GM19324 (cell line): ENCODE data around the gene COL9A3.

Experiments
- ATAC-seq: cut with Tn5 transposase; IDR thresholded peaks from one replicate; pipeline ENCODE4 v1.9.1; 2021; ENCODE audit warnings: mild to moderate bottlenecking, moderate library complexity; ENCODE audit not compliant: unreplicated experiment, low FRiP score

COL9A3 gene

DNA sequence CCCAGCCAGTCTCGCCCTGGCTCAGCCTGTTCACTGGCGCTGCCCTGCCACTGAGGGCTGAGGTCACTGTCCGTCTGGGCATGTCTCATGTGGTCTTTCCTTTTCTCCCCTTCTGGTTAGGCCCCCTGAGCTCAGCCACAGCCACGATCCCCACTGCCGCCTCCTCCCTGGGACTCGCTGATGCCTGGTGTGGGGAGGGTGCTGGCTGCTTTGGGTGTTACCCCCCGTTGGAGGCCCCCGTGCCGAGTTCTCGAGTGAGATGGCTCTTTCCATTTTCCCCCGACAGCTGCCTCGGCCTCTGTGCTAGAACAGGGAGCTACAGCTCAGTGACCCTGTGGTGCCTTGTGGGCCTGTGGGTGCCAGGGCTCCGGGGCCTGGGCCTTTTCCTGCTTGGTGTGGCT is 59.7 kb downstream of the COL9A3 start:
- no peak for ATAC-seq

- no peak for ATAC-seq
These were observed 60.3 kb downstream of the COL9A3 start for GRCh38 chr20:62876902-62877816.

- no peak for ATAC-seq
These were observed 61.6 kb downstream of the COL9A3 start for GRCh38 chr20:62878244-62879038.

GRCh38 chr20:62879275-62880146 is 62.7 kb downstream of the COL9A3 start:
- no peak for ATAC-seq

DNA sequence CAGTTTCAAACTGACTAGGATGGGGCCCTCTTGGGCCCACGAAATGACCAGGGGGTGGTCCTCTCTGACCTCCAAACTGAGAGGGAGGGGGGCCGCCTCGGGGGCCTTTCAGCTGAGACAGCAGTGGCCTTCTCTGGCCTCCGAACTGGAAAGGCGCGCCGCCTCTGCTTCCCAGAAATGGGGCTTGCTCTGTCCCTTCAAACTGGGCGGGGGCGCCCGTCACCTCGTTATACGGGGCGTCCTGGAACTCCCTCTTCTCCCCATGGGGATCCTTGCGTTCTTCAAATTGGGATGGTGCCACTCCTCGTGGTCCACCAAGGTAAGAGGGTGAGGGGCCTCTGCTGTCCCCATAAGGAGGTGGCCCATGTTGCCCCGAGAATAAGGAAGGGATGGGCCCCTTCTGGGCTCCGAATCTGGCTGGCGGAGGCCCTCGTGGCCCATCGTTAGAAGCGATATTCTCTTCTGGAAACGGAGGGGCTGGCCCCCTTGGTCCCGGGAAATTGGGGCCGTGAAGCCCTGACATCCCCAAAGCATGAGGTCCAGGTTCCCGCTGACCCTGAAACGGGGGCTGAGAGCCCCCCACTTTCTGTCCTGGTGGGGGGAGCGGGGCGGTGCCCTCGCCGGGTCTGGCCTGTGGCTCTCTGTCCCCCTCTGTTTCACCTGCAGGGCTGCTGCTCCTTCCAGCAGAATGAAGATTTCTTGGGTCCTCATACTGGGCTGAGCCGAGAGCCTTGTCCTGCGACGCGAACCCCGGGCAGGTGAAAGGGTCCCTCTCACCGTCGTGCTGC is 63.5 kb downstream of the COL9A3 start:
- no peak for ATAC-seq

DNA sequence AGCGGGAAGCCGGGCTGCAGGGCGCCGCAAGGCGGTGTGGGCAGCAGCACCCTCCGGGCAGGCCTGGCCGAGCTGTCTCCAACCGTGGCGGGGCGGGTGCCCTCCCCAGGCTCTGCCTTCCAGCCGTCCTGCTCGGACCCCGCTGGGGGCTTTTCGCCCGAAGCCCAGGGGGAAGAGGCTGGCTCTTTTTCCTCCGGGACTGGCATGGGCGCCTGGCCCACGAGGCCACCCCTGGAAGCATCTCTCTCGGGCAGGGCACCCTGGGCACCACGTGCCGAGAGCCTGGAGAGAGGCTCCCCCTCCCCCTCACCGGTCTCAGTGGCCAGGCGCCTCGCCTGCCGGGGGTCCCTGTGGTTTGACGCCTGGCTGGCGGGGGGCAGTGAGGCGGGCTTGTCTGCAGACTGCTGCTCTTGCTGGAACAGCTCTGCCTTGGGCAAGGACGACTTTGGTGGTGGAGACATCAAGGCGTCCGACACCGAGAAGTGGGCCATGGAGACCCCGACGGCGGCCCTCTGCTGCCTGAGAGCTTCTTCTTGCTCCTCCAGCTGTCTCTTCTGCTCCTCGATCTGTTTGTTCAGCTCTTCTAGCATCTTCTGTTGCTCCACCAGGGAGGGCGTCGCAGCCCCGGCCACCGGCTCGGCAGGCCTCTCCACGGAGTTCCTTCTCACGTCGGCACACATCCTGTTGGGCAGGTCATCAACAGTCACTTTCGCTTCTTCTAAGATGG is 64.2 kb downstream of the COL9A3 start:
- no peak for ATAC-seq

- no peak for ATAC-seq
These were observed 65.0 kb downstream of the COL9A3 start for GRCh38 chr20:62881662-62882395.

- ATAC-seq = no peak
These were observed 65.6 kb downstream of the COL9A3 start for GRCh38 chr20:62882426-62882825.

DNA sequence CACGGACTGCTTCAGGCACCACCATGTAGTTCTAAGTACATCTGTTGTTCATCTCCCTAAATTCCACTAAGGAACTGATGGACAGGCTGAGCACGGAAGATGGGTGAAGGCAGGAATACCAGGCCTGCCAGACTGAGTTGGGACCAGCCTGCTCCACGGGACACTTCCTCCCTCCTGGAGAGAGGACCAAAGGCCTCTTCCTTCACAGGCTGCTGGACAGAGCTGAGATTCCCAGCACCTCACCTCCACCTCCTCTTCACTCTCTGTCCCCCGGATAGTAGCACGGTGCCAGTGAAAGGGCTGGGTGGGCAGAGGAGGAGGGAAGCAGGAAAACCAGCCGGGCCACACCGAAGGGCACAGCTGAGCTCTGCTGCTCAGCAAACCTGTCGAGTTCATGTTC is 67.7 kb downstream of the COL9A3 start:
- no peak for ATAC-seq

DNA sequence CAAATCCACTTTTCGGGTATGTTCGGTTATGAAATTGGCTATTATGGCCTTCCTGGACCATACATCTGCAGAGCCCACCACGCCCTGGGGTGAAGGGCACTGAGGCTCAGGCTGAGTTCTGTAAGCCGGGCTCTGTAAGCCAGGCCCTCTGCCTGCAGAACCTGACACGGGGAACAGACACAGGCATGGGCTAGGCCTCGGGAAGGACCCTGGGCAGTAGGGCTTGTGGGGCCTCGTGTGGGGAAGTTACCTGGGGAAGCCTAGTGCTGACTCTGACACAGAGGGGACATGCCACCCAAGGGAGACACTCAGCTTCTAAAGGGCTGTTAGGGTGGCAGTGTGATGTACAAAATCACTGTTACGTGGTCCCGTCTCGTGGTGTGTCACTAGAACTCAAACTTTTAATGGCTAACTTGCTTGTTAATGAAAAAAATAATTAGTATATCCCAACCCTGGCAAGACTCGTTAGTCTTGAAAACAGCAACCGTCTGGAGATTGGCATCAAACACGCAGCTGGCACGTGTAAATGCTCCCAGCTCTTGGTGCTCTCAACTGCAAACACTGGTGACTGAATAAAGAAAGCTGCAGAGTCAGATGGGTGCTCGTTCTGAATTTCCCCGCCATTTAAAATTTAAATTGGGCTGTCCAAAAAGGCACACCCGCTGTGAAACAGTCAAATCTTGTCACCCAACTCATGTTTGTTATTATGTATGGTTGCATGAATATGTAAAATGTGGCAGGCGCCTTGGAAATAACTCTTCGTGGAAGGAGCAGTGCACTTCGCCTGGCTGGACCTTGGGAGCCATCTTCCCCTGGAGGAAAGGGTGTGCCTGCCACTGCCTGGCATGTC is 68.4 kb downstream of the COL9A3 start:
- no peak for ATAC-seq

DNA sequence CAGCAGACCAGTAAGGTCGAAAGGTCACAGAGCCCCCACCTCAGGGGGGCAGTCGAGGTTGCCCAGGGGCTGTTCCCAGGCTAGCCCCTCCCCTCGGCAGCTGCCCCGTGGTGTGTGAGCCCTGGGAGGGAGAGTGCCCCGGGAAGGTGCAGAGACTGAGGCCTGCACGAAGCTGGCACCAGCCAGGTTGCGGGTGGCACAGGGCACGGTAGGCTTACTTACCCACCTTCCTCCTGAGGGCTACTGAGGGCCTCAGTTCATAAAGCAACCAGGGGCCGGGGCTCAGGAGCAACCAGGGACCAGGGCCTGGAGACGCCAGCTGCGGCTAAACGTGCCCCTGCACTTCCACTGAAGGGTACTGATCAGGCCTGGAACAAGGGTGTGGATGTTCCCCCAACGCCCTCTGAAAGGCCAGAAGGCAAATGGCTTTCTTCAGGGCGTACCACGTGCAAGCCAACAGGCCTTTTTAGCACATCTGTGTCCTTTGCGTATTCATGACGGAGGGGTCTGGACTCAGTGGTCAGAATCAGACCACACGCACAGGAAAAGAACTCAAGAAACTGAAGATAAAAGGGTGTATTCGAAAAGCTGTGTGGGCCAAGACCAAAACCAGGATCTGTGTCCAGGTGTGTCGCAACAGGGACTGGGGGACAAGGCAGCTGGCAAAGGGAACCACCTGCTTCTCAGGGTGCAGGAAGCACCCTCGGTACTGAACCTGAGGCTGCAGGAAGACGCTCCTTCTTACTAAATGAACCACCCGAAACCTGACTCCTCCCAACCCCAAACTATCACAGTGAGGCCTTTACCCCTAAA is 69.3 kb downstream of the COL9A3 start:
- ATAC-seq = no peak

DNA sequence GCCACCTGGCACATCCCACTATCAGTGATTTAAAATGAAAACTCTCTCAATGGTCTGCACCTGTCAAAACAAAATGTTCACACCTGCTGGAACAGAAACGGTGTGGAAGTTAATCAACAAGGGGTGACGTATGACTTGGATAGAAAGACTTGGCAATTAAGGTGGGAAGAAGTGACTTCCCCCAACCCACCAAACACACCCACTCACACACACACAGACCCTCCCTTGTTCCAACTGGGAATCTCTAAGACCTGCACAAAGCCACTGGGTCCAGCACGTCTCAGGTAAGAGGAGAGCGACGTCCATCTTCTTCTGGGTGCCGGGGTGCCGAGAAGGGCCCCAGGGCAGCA is 69.8 kb downstream of the COL9A3 start:
- ATAC-seq = no peak

DNA sequence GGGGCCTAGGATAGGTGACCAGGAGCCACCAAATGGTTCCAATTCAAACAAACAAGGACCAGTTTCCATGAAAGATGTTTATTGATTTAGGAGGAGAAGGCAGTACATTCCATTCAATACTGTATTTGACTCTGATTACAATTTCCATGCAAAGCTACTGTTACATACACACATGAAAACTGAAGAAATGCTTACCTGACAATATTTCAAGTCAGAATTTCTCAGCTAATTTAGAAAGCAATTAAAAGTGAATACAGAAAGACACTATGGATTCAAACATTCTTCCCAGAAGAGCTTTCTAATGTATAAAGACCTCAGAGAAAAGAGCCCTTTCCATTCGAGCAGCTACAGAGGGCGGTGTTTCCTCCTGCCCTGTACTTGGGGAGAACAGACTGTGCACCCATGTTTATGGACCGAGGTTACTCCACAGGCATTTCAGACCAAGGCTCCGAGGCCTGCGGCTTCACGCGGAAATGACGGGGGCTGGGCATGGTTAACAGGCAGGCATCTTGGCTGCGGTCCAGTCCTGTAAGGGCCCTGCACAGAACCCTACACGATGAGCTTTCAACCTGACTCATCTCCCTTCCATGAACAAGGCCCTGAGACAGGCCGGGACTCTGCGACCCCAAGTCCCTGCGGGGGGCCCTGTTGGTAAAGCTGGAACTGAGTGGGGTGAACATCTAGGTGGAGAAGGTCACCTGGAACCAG is 70.5 kb downstream of the COL9A3 start:
- no peak for ATAC-seq

GRCh38 chr20:62887860-62888239 is 71.0 kb downstream of the COL9A3 start:
- no peak for ATAC-seq

- ATAC-seq = no peak
These were observed 71.6 kb downstream of the COL9A3 start for GRCh38 chr20:62888406-62888805.

GRCh38 chr20:62888910-62889309 is 72.1 kb downstream of the COL9A3 start:
- ATAC-seq = no peak
